ENCODE measurements around the gene OR5AN1.
"Not testable (repeated sequence)": the region's sequence is repeated elsewhere in the genome, so short reads cannot be mapped to it uniquely, and the experiment has no call there.

The OR5AN1 gene

GRCh38 chr11:59368238-59369022 lies 9.7 kb downstream of the OR5AN1 start:
- Histone ChIP-seq H3K27ac (ENCODE audit: low read length) (no peak overlapping the region), H3K9ac (ENCODE audit: low read length) (no peak overlapping the region), H3K4me3 (ENCODE audit: low read length) (no peak overlapping the region), H3K79me2 (ENCODE audit: low read length) (no peaks in the 10 kb centered on the region), H4K20me1 (ENCODE audit: insufficient read depth, low read length) (no peaks in the 10 kb centered on the region), H3K9me3 (ENCODE audit: insufficient read depth, low read length) (no peaks in the 10 kb centered on the region), H3K4me2 (ENCODE audit: low read length) (no peak overlapping the region), H3K4me1 (ENCODE audit: low read length) (no peaks in the 10 kb centered on the region), H3K36me3 (replicated peaks; ENCODE audit: low read depth, low read length) (no peaks in the 10 kb centered on the region), H3K27me3 (ENCODE audit: low read depth, low read length) (no peaks in the 10 kb centered on the region), H2AFZ (ENCODE audit: low read depth, low read length) (no peak overlapping the region)
- TF ChIP-seq EZH2phosphoT487 (IDR thresholded peaks at IDR 0.05; ENCODE audit: low read depth) (no peak), CTCF (IDR thresholded peaks at IDR 0.05; ENCODE audit: low read depth, low read length) (no peak)

- not testable (repeated sequence) for H3K9ac ChIP-seq (ENCODE audit: low read length); H3K9me3 ChIP-seq (ENCODE audit: insufficient read depth, low read length); H3K27me3 ChIP-seq (ENCODE audit: low read depth, low read length); H4K20me1 ChIP-seq (ENCODE audit: insufficient read depth, low read length); H3K36me3 ChIP-seq (replicated peaks; ENCODE audit: low read depth, low read length); H3K79me2 ChIP-seq (ENCODE audit: low read length); H2AFZ ChIP-seq (ENCODE audit: low read depth, low read length); H3K27ac ChIP-seq (ENCODE audit: low read length); H3K4me1 ChIP-seq (ENCODE audit: low read length); H3K4me2 ChIP-seq (ENCODE audit: low read length); H3K4me3 ChIP-seq (ENCODE audit: low read length)
These were observed 13.6 kb downstream of the OR5AN1 start for GRCh38 chr11:59372324-59372723.

GRCh38 chr11:59380263-59381059 lies 21.8 kb downstream of the OR5AN1 start:
- H3K9me3 ChIP-seq (ENCODE audit: insufficient read depth, low read length), result 0 out of 2 replicates have a peak, but pooled peaks cover 4% of the 10 kb centered on the region
- TF ChIP-seq EZH2phosphoT487 (IDR thresholded peaks at IDR 0.05; ENCODE audit: low read depth) (no peak), CTCF (IDR thresholded peaks at IDR 0.05; ENCODE audit: low read depth, low read length) (no peak)
- no peak overlapping the region for H3K4me3 ChIP-seq (ENCODE audit: low read length)
- no peak overlapping the region for H3K9ac ChIP-seq (ENCODE audit: low read length)
- H3K36me3 ChIP-seq (replicated peaks; ENCODE audit: low read depth, low read length), result no peaks in the 10 kb centered on the region
- H3K4me1 ChIP-seq (ENCODE audit: low read length), result peaks cover 6% of the 10 kb centered on the region; the same call in 1 of the 2 replicates
- no peak overlapping the region for H3K4me2 ChIP-seq (ENCODE audit: low read length)
- H3K79me2 ChIP-seq (ENCODE audit: low read length), result no peaks in the 10 kb centered on the region
- no peak overlapping the region for H3K27ac ChIP-seq (ENCODE audit: low read length)
- no peaks in the 10 kb centered on the region for H4K20me1 ChIP-seq (ENCODE audit: insufficient read depth, low read length)
- H3K27me3 ChIP-seq (ENCODE audit: low read depth, low read length), result no peaks in the 10 kb centered on the region
- no peak overlapping the region for H2AFZ ChIP-seq (ENCODE audit: low read depth, low read length)

- H3K9ac ChIP-seq (ENCODE audit: low read length), result no peak overlapping the region
- H2AFZ ChIP-seq (ENCODE audit: low read depth, low read length), result no peak overlapping the region
- H3K4me1 ChIP-seq (ENCODE audit: low read length), result no peaks in the 10 kb centered on the region
- no peak for TF ChIP-seq CTCF (IDR thresholded peaks at IDR 0.05; ENCODE audit: low read depth, low read length)
- no peak for TF ChIP-seq EZH2phosphoT487 (IDR thresholded peaks at IDR 0.05; ENCODE audit: low read depth)
- H3K27me3 ChIP-seq (ENCODE audit: low read depth, low read length), result no peaks in the 10 kb centered on the region
- no peaks in the 10 kb centered on the region for H4K20me1 ChIP-seq (ENCODE audit: insufficient read depth, low read length)
- H3K27ac ChIP-seq (ENCODE audit: low read length), result no peak overlapping the region
- no peaks in the 10 kb centered on the region for H3K36me3 ChIP-seq (replicated peaks; ENCODE audit: low read depth, low read length)
- H3K79me2 ChIP-seq (ENCODE audit: low read length), result no peaks in the 10 kb centered on the region
- H3K4me3 ChIP-seq (ENCODE audit: low read length), result no peak overlapping the region
- H3K4me2 ChIP-seq (ENCODE audit: low read length), result no peak overlapping the region
- H3K9me3 ChIP-seq (ENCODE audit: insufficient read depth, low read length), result no peaks in the 10 kb centered on the region
These were observed 35.5 kb downstream of the OR5AN1 start for GRCh38 chr11:59394186-59394585.

Measured in OCI-LY3 (cell line).